Measurements from ENCODE around the gene TUBA4B.
A peak's percentile ranks its signal among the peaks of the same experiment; 100 is the strongest.

TUBA4B gene

DNA sequence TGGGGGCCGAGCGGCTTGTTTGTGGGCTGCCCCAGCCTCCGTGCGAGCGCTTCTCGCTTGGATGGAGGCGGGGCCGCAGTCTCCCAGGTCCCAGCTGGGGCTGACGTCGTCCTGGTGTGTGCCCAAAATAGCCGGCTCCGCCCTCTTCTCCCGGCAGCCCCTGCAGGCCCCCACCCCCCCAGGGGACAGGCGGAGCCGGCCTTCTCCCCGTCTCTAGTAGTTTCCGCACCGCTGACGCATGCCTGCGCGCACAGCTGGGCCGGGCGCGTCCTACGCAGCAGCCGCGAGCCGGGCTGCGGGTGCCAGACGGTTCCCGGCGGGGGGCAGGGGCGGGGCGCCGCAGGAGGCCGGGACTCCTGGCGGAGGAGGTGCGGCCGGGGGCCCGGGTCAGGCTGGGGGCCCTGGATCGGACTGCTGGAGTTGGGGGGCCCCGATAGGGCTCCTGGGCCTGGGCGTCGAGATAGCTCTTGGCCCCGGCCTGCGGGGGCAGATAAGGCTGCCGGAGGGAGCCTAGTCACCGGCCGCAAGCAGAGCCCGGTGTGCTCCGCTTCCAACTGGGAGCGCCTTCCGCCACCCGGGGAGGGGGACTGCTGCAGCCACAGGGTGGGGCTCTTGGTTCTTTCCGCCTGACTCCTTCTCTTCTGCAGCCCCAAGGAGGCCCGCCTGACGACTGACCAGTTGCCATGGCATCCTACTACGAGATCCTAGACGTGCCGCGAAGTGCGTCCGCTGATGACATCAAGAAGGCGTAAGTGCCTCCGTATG lies 26.3 kb downstream of the TUBA4B start, which contains the start of gene DNAJB2 (continued):
- TF ChIP-seq, protein P1, sequence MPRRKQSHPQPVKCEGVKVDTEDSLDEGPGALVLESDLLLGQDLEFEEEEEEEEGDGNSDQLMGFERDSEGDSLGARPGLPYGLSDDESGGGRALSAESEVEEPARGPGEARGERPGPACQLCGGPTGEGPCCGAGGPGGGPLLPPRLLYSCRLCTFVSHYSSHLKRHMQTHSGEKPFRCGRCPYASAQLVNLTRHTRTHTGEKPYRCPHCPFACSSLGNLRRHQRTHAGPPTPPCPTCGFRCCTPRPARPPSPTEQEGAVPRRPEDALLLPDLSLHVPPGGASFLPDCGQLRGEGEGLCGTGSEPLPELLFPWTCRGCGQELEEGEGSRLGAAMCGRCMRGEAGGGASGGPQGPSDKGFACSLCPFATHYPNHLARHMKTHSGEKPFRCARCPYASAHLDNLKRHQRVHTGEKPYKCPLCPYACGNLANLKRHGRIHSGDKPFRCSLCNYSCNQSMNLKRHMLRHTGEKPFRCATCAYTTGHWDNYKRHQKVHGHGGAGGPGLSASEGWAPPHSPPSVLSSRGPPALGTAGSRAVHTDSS (tag by site-specific recombination; IDR thresholded peaks at IDR 0.05), result no peak
- TF ChIP-seq, protein P2, sequence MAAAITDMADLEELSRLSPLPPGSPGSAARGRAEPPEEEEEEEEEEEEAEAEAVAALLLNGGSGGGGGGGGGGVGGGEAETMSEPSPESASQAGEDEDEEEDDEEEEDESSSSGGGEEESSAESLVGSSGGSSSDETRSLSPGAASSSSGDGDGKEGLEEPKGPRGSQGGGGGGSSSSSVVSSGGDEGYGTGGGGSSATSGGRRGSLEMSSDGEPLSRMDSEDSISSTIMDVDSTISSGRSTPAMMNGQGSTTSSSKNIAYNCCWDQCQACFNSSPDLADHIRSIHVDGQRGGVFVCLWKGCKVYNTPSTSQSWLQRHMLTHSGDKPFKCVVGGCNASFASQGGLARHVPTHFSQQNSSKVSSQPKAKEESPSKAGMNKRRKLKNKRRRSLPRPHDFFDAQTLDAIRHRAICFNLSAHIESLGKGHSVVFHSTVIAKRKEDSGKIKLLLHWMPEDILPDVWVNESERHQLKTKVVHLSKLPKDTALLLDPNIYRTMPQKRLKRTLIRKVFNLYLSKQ (tag by site-specific recombination; IDR thresholded peaks at IDR 0.05; ENCODE audit: borderline replicate concordance), result no peak
- TF ChIP-seq, protein P3, sequence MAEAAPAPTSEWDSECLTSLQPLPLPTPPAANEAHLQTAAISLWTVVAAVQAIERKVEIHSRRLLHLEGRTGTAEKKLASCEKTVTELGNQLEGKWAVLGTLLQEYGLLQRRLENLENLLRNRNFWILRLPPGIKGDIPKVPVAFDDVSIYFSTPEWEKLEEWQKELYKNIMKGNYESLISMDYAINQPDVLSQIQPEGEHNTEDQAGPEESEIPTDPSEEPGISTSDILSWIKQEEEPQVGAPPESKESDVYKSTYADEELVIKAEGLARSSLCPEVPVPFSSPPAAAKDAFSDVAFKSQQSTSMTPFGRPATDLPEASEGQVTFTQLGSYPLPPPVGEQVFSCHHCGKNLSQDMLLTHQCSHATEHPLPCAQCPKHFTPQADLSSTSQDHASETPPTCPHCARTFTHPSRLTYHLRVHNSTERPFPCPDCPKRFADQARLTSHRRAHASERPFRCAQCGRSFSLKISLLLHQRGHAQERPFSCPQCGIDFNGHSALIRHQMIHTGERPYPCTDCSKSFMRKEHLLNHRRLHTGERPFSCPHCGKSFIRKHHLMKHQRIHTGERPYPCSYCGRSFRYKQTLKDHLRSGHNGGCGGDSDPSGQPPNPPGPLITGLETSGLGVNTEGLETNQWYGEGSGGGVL (tag by site-specific recombination; IDR thresholded peaks at IDR 0.05), result no peak; the same call in 1 of the 2 replicates
- TF ChIP-seq ZNF660 (tag by site-specific recombination; IDR thresholded peaks at IDR 0.05) (peak; percentile 72), ZNF37A (tag by site-specific recombination; IDR thresholded peaks at IDR 0.05) (no peak), SCRT2 (tag by site-specific recombination; IDR thresholded peaks at IDR 0.05) (no peak), ZNF48 (tag by site-specific recombination; IDR thresholded peaks at IDR 0.05) (no peak), ZNF707 (tag by site-specific recombination; IDR thresholded peaks at IDR 0.05) (no peak), ZNF112 (tag by site-specific recombination; IDR thresholded peaks at IDR 0.05) (no peak), ZNF394 (tag by site-specific recombination; IDR thresholded peaks at IDR 0.05; ENCODE audit: borderline replicate concordance) (peak; percentile 68; the same call in 1 of the 2 replicates), HOXC10 (CRISPR knock-in tag; IDR thresholded peaks at IDR 0.05) (no peak), ZBTB20 (tag by site-specific recombination; IDR thresholded peaks at IDR 0.05) (peak; percentile 83), ZNF549 (tag by site-specific recombination; IDR thresholded peaks at IDR 0.05) (no peak), EGR2 (tag by site-specific recombination; IDR thresholded peaks at IDR 0.05; ENCODE audit: low read depth) (peak; percentile 83; the same call in 1 of the 2 replicates), ZNF530 (tag by site-specific recombination; IDR thresholded peaks at IDR 0.05; ENCODE audit: low read depth) (no peak), BCL11A (tag by site-specific recombination; IDR thresholded peaks at IDR 0.05; ENCODE audit: low read depth) (no peak), ZNF184 (tag by site-specific recombination; IDR thresholded peaks at IDR 0.05) (0 out of 2 replicates have a peak, but pooled peaks have one; percentile 28), ZNF311 (tag by site-specific recombination; IDR thresholded peaks at IDR 0.05; ENCODE audit: borderline replicate concordance) (no peak), ZNF664 (tag by site-specific recombination; IDR thresholded peaks at IDR 0.05) (no peak), TRIM28 (IDR thresholded peaks at IDR 0.05; ENCODE audit: borderline replicate concordance, low read length) (no peak), ZNF560 (tag by site-specific recombination; IDR thresholded peaks at IDR 0.05; ENCODE audit: borderline replicate concordance) (no peak), ZNF777 (tag by site-specific recombination; IDR thresholded peaks at IDR 0.05; ENCODE audit: borderline replicate concordance) (no peak), ZNF2 (tag by site-specific recombination; IDR thresholded peaks at IDR 0.05) (no peak), HOXD13 (CRISPR knock-in tag; IDR thresholded peaks at IDR 0.05; ENCODE audit: borderline replicate concordance) (no peak), ZFHX2 (tag by site-specific recombination; conservative IDR thresholded peaks at IDR 0.05) (peak; percentile 68)
- TF ChIP-seq, protein P4, sequence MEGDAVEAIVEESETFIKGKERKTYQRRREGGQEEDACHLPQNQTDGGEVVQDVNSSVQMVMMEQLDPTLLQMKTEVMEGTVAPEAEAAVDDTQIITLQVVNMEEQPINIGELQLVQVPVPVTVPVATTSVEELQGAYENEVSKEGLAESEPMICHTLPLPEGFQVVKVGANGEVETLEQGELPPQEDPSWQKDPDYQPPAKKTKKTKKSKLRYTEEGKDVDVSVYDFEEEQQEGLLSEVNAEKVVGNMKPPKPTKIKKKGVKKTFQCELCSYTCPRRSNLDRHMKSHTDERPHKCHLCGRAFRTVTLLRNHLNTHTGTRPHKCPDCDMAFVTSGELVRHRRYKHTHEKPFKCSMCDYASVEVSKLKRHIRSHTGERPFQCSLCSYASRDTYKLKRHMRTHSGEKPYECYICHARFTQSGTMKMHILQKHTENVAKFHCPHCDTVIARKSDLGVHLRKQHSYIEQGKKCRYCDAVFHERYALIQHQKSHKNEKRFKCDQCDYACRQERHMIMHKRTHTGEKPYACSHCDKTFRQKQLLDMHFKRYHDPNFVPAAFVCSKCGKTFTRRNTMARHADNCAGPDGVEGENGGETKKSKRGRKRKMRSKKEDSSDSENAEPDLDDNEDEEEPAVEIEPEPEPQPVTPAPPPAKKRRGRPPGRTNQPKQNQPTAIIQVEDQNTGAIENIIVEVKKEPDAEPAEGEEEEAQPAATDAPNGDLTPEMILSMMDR (tag by site-specific recombination; IDR thresholded peaks at IDR 0.05), result peak; percentile 87
- TF ChIP-seq, protein P5, sequence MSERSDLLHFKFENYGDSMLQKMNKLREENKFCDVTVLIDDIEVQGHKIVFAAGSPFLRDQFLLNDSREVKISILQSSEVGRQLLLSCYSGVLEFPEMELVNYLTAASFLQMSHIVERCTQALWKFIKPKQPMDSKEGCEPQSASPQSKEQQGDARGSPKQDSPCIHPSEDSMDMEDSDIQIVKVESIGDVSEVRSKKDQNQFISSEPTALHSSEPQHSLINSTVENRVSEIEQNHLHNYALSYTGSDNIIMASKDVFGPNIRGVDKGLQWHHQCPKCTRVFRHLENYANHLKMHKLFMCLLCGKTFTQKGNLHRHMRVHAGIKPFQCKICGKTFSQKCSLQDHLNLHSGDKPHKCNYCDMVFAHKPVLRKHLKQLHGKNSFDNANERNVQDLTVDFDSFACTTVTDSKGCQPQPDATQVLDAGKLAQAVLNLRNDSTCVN (tag by site-specific recombination; optimal IDR thresholded peaks at IDR 0.05), result peak; percentile 77
- TF ChIP-seq, protein P6, sequence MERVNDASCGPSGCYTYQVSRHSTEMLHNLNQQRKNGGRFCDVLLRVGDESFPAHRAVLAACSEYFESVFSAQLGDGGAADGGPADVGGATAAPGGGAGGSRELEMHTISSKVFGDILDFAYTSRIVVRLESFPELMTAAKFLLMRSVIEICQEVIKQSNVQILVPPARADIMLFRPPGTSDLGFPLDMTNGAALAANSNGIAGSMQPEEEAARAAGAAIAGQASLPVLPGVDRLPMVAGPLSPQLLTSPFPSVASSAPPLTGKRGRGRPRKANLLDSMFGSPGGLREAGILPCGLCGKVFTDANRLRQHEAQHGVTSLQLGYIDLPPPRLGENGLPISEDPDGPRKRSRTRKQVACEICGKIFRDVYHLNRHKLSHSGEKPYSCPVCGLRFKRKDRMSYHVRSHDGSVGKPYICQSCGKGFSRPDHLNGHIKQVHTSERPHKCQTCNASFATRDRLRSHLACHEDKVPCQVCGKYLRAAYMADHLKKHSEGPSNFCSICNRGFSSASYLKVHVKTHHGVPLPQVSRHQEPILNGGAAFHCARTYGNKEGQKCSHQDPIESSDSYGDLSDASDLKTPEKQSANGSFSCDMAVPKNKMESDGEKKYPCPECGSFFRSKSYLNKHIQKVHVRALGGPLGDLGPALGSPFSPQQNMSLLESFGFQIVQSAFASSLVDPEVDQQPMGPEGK (tag by site-specific recombination; IDR thresholded peaks at IDR 0.05), result peak; percentile 98
- TF ChIP-seq, protein P7, sequence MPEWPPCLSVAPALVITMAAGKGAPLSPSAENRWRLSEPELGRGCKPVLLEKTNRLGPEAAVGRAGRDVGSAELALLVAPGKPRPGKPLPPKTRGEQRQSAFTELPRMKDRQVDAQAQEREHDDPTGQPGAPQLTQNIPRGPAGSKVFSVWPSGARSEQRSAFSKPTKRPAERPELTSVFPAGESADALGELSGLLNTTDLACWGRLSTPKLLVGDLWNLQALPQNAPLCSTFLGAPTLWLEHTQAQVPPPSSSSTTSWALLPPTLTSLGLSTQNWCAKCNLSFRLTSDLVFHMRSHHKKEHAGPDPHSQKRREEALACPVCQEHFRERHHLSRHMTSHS (tag by site-specific recombination; IDR thresholded peaks at IDR 0.05), result no peak

Data from HEK293 (cell line).